Spleen (tissue), 11 donors: Measurements from ENCODE around the gene PARVA. TPM values are rescaled to one million over a fixed set of nuclear protein-coding genes. Genes with fewer than 3 reads are reported as not detected.

Source experiments
- DNase-seq: peaks from one replicate; pipeline ENCODE4 v3.0.0-alpha.2; 2020
- H3K27ac ChIP-seq, 8 donors: fragments of 200-600 bp; sonication (generic) in 7 of 8; 1 replicate in 4 of 8; 2 replicates in 4 of 8; pipeline versions ENCODE4 v1.5.0 to v1.8.0; 2016 to 2021; ENCODE audit warnings: inconsistent platforms in 4 of 8, mild to moderate bottlenecking in 4 of 8, moderate library complexity in 1 of 8
- H3K27me3 ChIP-seq, 7 donors: fragments of 200-600 bp; sonication (generic) in 6 of 7; replicated peaks in 1 of 7; 1 replicate in 4 of 7; 2 replicates in 3 of 7; pipeline versions ENCODE4 v1.5.0 to v1.8.0; 2016 to 2021; ENCODE audit warnings: inconsistent platforms in 3 of 7, mild to moderate bottlenecking in 1 of 7
- H3K36me3 ChIP-seq, 6 donors: fragments of 200-600 bp; sonication (generic) in 5 of 6; 1 replicate in 4 of 6; 2 replicates in 2 of 6; pipeline versions ENCODE4 v1.5.0 to v1.8.0; 2016 to 2021; ENCODE audit warnings: inconsistent platforms in 2 of 6
- H3K4me1 ChIP-seq, 6 donors: fragments of 200-600 bp; sonication (generic) in 5 of 6; 1 replicate in 3 of 6; 2 replicates in 3 of 6; pipeline versions ENCODE4 v1.5.0 to v1.8.0; 2016 to 2021; ENCODE audit warnings: inconsistent platforms in 3 of 6
- H3K4me3 ChIP-seq, 8 donors: fragments of 200-600 bp; sonication (generic) in 7 of 8; 1 replicate in 4 of 8; 2 replicates in 4 of 8; pipeline versions ENCODE4 v1.5.0 to v1.8.0; 2016 to 2021; ENCODE audit warnings: inconsistent platforms in 4 of 8, mild to moderate bottlenecking in 4 of 8, moderate library complexity in 2 of 8
- H3K9me3 ChIP-seq, 8 donors: fragments of 200-600 bp; sonication (generic) in 7 of 8; 1 replicate in 4 of 8; 2 replicates in 4 of 8; pipeline versions ENCODE4 v1.5.0 to v1.8.0; 2016 to 2021; ENCODE audit warnings: inconsistent platforms in 4 of 8
- POLR2A ChIP-seq, 3 donors: fragments of 450-650 bp; IDR thresholded peaks; one replicate each; pipeline ENCODE4 v1.5.1; 2017; ENCODE audit warnings: antibody characterized with exemption in 3 of 3, mild to moderate bottlenecking in 1 of 3
- POLR2AphosphoS5 ChIP-seq, 3 donors: sonication (generic); formaldehyde crosslinking; IDR thresholded peaks; one replicate each; pipeline ENCODE4 v1.5.1; 2017; ENCODE audit warnings: antibody characterized with exemption in 3 of 3
- WGBS, 5 donors: extraction: QIAGEN DNeasy Blood & Tissue Kit in 3 of 5; methylation state at CpG; one replicate each; pipeline versions ENCODE4 v1.1.5 to v1.1.7; 2013 to 2018; 5-methylcytosine and 5-hydroxymethylcytosine counted together
- intact Hi-C: fragments of 100-400 bp; cut with DNase I; formaldehyde crosslinking; loops from one replicate; pipeline ENCODE4 v1.15.0; 2023; ENCODE audit warnings: low total_unique reads
- polyA plus RNA-seq, 3 donors: library from polyadenylated mRNA; stranded (reverse); fragments of 200-250 nt; gene quantifications; one replicate each; pipeline ENCODE4 v1.2.1, GENCODE V29; 2013
- total RNA-seq, 7 donors: library from RNA; depleted of rRNA in 3 of 7; stranded (reverse); fragments of >200 nt in 3 of 7; fragmentation: NEBNext Ultra II Directional in 4 of 7; extraction: Animal tissue kit (Norgen Biotek cat#: 25700) in 4 of 7; gene quantifications; one replicate each; pipeline versions ENCODE4 v1.1.0 to v1.2.1, GENCODE V29; 2016 to 2021
- TF ChIP-seq, protein P1 (sequence below), 11 experiments: fragments of 200-600 bp in 7 of 11; fragments of 450-650 bp in 4 of 11; sonication (generic) in 4 of 11; IDR thresholded peaks in 8 of 11; conservative IDR thresholded peaks in 3 of 11; 1 replicate in 7 of 11; 2 replicates in 4 of 11; pipeline versions ENCODE4 v1.4.0 to v1.8.0; 2016 to 2021; ENCODE audit warnings: antibody characterized with exemption in 11 of 11, inconsistent platforms in 4 of 11, mild to moderate bottlenecking in 1 of 11
- donor health status: healthy with polysubstance abuse.
- donor health status: DM: no; HTN: no; CAD: no; lungs with moderate emphysema.
- donor health status: DM: no; HTN: no; CAD: no.
- donor health status: Bipolar disorder and iron deficiency.
- donor health status: healthy.
- donor health status: DM: no; HTN: no; CAD: no.
- donor health status: DM: yes; HTN: yes; CAD: no.

PARVA gene
- total and polyA plus RNA-seq, 10 donors: 3.8 to 56.6 (median 23.3) TPM

GRCh38 chr11:12460466-12460865, 83.1 kb downstream of the PARVA start:
- DNase-seq: no peak
- intact Hi-C loops: no loop called here
- H3K4me1 ChIP-seq: peaks cover 0 to 20% (median 3%) of the 10 kb centered on the region in 6 donors

GRCh38 chr11:12461516-12461915, 84.1 kb downstream of the PARVA start:
- WGBS, 5 donors: 68 to 83% (median 78%) methylated on average over 5 of the region's 5 CpGs
- DNase-seq: no peak
- TF ChIP-seq, protein P1, sequence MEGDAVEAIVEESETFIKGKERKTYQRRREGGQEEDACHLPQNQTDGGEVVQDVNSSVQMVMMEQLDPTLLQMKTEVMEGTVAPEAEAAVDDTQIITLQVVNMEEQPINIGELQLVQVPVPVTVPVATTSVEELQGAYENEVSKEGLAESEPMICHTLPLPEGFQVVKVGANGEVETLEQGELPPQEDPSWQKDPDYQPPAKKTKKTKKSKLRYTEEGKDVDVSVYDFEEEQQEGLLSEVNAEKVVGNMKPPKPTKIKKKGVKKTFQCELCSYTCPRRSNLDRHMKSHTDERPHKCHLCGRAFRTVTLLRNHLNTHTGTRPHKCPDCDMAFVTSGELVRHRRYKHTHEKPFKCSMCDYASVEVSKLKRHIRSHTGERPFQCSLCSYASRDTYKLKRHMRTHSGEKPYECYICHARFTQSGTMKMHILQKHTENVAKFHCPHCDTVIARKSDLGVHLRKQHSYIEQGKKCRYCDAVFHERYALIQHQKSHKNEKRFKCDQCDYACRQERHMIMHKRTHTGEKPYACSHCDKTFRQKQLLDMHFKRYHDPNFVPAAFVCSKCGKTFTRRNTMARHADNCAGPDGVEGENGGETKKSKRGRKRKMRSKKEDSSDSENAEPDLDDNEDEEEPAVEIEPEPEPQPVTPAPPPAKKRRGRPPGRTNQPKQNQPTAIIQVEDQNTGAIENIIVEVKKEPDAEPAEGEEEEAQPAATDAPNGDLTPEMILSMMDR (IDR thresholded peaks at IDR 0.05 in 8 of 11, conservative IDR thresholded peaks at IDR 0.05 in 3 of 11): no peak
- TF ChIP-seq POLR2A (IDR thresholded peaks at IDR 0.05) (no peak), POLR2AphosphoS5 (IDR thresholded peaks at IDR 0.05) (no peak)

More at GRCh38 chr11:12460466-12460865, 83.1 kb downstream of the PARVA start:
- H3K27me3 ChIP-seq: no peaks in the 10 kb centered on the region
- TF ChIP-seq, protein P1 (IDR thresholded peaks at IDR 0.05 in 8 of 11, conservative IDR thresholded peaks at IDR 0.05 in 3 of 11): no peak
- TF ChIP-seq POLR2AphosphoS5 (IDR thresholded peaks at IDR 0.05): no peak
- TF ChIP-seq POLR2A (IDR thresholded peaks at IDR 0.05): no peak
- H3K9me3 ChIP-seq: peaks cover 0 to 16% (median 9%) of the 10 kb centered on the region in 8 donors
- H3K4me3 ChIP-seq: no peak overlapping the region
- H3K27ac ChIP-seq: no peak overlapping the region
- H3K36me3 ChIP-seq: no peaks in the 10 kb centered on the region
- WGBS, 5 donors: 74 to 91% (median 83%) methylated on average over 4 of the region's 4 CpGs

DNA sequence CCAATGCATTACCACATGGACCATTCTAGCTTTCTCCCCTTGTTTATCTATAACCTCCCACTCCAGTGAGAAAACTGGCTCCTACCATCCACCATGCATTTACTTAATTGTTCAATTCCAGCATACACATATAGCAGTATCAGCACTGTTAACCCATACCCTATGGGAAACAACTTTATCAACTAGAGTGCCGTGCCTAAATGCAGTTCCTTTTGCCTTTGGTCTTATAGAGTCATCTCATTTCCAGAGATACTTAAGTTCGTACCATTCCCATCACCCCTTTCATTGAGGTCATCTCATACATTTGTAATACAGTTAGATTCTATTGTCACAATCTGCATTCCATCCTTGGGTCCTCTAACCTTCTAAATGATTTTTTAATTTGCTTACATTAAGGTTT, 86.9 kb downstream of the PARVA start:
- no peak overlapping the region for H3K4me3 ChIP-seq
- intact Hi-C loops: no loop called here
- TF ChIP-seq, protein P1 (IDR thresholded peaks at IDR 0.05 in 8 of 11, conservative IDR thresholded peaks at IDR 0.05 in 3 of 11): no peak
- H3K9me3 ChIP-seq: peaks cover 0 to 17% (median 9%) of the 10 kb centered on the region in 8 donors
- H3K4me1 ChIP-seq: peaks cover 0 to 8% (median 0%) of the 10 kb centered on the region in 6 donors
- no peak for DNase-seq
- H3K27me3 ChIP-seq: no peaks in the 10 kb centered on the region
- no peaks in the 10 kb centered on the region for H3K36me3 ChIP-seq
- WGBS, 5 donors: 89 to 93% (median 91%) methylated on average over 2 of the region's 2 CpGs
- H3K27ac ChIP-seq: no peak overlapping the region

More at GRCh38 chr11:12461516-12461915, 84.1 kb downstream of the PARVA start:
- Histone ChIP-seq H3K27ac (no peak overlapping the region), H3K9me3 (peaks cover 0 to 17% (median 9%) of the 10 kb centered on the region in 8 donors), H3K4me3 (no peak overlapping the region), H3K27me3 (no peaks in the 10 kb centered on the region), H3K4me1 (peaks cover 0 to 20% (median 3%) of the 10 kb centered on the region in 6 donors), H3K36me3 (no peaks in the 10 kb centered on the region)
- intact Hi-C loops: no loop called here

GRCh38 chr11:12465332-12465731, 88.0 kb downstream of the PARVA start:
- peaks cover 0 to 17% (median 9%) of the 10 kb centered on the region in 8 donors for H3K9me3 ChIP-seq
- TF ChIP-seq POLR2A (IDR thresholded peaks at IDR 0.05): no peak
- TF ChIP-seq, protein P1 (IDR thresholded peaks at IDR 0.05 in 8 of 11, conservative IDR thresholded peaks at IDR 0.05 in 3 of 11): no peak
- peaks cover 0 to 6% (median 0%) of the 10 kb centered on the region in 6 donors for H3K4me1 ChIP-seq
- intact Hi-C loops: no loop called here
- DNase-seq: no peak
- H3K36me3 ChIP-seq: no peaks in the 10 kb centered on the region
- WGBS, 5 donors: 89 to 100% (median 96%) methylated on average over 2 of the region's 2 CpGs
- no peak overlapping the region for H3K4me3 ChIP-seq
- H3K27me3 ChIP-seq: no peaks in the 10 kb centered on the region
- no peak overlapping the region for H3K27ac ChIP-seq
